HG03280 (cell line): Measurements from ENCODE around the gene SLC2A3.
"Not testable (repeated sequence)": the region's sequence is repeated elsewhere in the genome, so short reads cannot be mapped to it uniquely, and the experiment has no call there.

Experiments
- ATAC-seq: cut with Tn5 transposase; IDR thresholded peaks from one replicate; pipeline ENCODE4 v1.9.1; 2021; ENCODE audit warnings: mild to moderate bottlenecking, moderate library complexity; ENCODE audit not compliant: unreplicated experiment

The SLC2A3 gene

DNA sequence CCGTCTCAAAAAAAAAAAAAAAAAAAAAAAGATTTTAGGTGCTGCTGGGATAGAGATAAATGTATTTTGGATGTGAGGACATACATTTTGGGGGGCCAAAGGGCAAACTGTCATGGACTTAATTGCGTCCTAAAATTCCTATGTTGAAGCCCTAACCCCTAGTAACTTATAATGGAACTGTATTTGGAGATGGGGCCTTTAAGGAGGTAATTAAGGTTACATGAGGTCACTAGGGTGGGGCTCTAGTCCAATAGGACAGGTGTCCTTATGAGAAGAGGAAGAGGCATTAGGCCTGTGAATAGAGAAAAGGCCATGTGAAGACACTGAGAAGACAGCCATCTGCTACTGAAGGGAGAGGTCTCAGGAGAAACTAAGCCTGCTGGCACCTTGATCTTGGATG, 17.9 kb upstream of the SLC2A3 start:
- not testable (repeated sequence) for ATAC-seq

DNA sequence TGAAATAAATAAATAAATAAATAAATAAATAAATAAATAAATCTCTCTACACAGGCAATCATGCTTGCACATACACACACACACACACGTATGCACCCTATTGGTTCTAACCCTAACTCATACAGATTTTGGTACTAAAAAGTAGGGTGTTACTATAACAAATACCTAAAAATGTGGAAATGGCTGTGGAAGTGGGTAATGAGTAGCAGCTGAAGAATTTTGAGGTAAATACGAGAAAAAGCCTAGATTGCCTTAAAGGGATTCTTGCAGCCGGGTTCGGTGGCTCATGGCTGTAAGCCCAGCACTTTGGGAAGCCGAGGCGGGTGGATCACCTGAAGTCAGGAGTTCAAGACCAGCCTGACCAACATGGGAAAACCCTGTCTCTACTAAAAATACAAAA, 15.7 kb upstream of the SLC2A3 start:
- no peak for ATAC-seq

DNA sequence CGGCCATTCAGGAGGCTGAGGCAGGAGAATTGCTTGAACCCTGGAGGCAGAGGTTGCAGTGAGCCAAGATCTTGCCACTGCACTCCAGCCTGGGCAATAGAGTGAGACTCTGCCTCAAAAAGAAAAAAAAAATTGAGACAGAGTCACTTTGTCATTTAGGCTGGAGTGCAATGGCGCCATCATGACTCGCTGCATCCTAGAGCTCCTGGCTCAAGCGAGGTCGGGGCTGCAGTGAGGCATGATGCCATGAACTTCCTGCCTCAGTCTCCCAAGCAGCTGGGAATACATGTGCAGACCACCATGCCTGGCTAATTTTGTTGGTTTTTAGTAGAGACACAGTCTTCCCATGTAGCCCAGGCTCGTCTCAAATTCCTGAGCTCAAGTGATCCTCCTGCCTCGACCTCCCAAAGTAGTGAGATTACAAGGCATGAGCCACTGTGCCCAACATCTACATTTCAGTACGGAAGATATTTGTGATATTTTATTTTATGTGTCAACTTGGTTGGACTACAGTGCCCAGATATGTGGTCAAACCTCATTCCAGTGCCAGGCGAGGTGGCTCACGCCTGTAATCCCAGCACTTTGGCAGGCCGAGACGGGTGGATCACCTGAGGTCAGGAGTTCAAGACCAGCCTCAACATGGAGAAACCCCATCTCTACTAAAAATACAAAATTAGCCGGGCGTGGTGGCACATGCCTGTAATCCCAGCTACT, 14.4 kb upstream of the SLC2A3 start:
- ATAC-seq: not testable (repeated sequence)

DNA sequence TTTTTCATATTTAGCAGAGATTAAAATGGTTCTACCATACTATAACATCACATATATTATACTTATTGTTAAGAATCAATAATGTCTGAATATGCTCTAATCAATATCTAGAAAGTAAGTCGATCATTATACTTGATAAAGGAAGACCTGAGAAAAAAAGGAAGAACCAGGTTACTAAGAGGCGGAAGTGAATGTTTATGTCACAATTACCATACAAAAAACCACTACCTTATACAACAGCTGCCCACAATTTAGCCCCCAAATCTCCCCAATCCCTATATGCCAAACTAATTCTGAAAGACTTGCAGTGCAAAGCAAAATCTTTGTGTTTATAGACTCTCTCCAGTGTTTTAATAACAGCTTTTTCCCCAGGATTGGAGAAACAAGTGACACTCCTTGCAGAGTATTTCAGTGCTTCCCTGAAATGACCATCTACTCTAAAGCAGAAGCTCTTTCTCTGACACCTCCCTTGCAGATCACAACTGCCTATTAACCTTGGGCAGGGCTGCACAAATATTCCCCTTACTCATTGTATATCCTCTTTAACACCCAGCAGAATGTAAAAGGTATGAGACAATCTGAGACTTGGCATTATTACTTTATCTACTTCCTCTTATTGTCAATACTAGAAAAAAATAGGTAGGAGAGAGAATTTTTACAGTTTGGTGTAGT, 12.7 kb upstream of the SLC2A3 start:
- ATAC-seq: no peak

DNA sequence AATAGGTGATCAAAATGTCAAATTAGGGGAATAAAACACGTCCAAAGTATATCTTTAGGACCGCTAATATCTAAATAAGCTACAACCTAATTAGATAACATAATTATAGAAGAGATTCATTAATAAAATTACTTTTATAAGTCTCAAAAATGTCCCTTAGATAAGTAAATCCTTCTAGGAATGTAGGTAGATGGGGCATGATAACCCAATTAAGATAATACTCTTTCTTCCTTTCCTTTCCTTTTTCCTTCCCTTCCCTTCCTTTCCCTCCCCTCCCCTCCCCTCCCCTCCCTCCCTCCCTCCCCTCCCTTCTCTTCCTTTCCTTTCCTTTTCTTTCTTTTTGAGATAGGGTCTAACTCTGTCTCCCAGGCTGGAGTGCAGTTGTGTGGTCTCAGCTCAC, 11.0 kb upstream of the SLC2A3 start:
- ATAC-seq: no peak

DNA sequence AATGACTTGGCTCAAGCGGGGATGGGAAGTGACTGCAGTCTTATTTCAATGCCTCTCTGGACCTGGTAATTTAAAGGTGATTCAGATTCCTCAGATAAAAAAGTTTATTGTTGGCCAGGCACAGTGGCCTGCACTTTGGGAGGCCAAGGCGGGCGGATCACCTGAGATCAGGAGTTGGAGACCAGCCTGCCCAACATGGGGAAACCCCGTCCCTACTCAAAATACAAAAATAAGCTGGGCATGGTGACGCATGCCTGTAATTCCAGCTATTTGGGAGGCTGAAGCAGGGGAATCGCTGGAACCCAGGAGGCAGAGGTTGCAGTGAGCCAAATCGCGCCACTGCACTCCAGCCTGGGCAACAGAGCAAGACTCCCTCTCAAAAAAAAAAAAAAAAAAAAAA, 8.8 kb upstream of the SLC2A3 start:
- ATAC-seq: not testable (repeated sequence)

DNA sequence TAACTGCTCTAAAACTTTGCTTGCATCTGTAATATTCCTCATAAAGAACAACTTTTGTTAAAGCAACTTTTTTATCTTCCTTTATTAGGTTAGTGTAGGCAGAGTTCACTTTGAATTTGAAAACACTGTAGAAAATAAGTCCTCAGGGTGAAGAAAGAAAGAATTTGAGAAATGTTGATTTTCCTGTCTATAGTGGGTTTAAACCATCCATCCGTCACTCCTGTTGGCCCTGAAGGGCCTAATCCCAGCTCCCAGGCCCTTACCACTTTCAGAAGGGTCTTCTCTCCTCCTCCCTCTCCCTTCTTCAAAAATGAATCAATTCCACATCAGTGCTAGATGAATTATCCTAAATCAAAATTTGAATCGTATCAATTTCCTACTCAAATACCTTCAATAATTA, 4.9 kb upstream of the SLC2A3 start:
- ATAC-seq: no peak

DNA sequence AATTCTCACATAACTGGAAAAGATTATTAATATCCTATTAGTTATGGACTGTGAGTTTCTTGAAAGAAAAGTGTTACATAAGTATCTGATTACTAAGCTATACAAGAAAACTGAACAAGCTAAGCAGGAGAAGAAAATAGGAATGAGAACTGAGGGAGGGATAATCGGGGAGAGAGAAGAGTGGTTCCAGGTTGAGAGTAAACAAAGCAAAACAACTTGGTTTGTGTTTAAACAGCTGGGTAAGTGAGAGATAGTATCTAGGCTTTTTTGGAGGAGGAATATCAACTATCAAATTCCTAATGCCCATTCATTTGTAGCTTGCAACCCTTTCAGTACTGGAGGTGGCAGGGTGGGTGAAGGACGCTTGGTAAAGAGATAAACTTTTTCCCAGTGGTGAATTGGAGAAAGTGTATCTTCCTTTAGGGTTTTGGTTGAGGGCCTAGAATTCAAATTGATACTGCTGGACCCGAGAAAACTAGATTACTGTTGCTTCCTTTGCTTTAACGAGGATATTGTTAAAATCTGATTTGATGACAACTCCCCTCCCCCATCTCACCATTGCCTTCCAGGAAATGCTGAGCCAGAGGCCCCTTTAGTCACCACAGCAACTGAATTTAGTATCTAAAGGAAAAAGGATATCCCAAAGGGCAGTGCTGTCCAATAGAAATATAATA, 2.0 kb upstream of the SLC2A3 start:
- no peak for ATAC-seq

DNA sequence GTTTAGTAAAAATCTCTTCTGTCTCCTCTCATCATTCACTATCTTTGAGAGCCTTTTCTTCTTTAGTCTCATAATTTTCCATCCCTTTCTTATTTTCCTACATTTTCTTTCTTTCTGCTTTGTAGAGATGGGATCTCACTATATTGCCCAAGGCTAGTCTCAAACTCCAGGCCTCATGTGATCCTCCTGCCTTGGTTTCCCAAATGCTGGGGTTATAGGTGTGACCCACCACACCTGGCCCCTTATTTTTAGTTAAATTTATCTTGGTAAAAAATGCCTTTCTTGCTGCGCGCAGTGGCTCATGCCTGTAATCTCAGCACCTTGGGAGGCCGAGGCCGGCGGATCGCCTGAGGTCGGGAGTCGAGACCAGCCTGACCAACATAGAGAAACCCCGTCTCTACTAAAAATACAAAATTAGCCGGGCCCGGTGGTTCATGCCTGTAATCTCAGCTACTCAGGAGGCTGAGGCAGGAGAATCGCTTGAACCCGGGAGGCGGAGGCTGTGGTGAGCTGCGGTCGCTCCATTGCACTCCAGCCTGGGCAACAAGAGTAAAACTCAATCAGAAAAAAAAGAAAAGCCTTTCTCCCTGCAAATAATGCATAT, 996 bp downstream of the SLC2A3 start:
- no peak for ATAC-seq

DNA sequence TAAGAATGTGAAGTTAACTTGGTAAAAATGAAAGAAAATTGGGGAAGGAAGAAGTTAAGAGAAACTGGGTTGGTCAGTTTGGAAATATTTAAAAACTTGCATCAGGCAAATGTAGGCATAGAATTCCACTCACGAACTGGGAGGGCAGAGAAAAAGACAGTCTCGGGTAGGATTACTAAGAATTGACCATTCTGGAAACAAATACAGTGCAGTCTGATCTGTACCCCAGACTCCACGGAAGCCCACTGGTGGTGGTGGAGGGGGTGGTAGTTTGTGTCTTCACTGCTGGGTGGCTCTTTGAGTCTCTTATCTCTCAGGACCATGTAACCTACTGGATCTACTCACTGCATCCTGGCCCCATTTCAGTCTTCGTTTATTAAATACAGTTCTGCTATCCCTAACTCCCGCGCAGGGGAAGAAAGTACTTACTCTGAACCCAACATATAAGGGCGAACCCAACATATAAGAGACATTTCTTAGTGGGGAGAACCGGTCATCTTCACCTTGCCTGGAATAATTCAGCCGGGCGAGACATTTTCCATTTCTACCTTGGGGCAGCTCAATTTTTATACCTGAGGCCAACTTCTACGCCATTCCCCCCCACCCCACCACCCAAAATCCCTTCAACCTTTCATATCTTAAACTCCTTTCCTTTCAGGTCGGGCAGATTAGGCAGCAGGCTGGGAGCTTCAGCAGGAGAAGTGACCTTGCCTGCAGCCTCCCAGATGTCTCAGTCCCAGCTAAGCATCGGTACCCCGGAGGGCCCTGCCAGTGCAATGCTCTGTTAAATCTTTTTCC, 1.7 kb downstream of the SLC2A3 start:
- no peak for ATAC-seq

DNA sequence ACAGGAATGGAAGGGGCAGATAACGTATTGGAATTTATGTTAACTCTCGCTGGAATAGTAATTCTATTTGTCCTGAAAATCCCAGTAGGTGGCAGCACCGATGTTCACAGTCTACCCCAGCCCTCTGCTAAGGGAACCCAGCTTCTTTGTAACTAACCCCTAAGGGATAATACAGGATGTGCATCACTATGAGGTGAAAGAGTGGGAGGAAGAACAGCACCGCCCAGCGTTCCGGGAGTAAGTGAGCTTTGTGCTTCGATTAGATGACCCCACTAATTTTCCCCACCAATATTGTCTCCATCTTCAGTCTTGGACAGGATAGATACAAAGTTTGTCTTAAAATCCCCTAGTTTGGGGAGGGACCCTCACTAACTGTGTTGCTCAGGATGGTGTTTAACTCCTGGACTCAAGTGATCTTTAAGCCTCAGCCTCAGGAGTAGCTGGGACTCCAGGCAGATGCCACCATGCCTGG, 2.7 kb downstream of the SLC2A3 start:
- peak; percentile 79 for ATAC-seq

DNA sequence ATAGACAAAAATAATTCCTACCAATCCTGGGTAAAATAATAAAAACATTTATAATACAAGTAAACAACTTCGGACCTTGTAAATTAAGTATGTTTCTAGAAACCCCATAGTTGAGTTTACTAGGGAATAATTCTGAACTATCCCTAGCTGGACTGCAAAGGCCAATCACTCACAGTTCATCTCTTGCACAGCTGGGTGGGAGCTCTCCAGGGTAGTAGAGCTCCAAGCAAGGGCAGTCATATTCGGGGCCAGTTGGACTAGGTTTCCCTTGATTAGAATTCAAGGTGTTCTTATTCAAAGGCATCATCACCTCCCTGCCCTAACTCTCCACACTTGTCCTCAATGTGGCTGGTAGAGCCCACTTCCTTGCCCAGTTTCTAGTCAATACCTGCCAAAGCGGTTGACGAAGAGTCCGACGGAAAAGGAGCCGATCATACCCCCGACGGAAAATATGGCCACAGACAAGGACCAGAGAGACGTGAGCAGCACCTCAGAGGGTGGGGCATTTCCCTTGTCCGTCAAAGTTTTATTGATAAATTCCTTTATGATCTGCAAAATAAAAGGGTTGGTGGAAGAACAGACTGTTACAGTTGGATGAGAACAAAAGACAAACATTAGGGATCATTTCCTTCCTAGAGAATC, 3.3 kb downstream of the SLC2A3 start:
- not testable (repeated sequence) for ATAC-seq

DNA sequence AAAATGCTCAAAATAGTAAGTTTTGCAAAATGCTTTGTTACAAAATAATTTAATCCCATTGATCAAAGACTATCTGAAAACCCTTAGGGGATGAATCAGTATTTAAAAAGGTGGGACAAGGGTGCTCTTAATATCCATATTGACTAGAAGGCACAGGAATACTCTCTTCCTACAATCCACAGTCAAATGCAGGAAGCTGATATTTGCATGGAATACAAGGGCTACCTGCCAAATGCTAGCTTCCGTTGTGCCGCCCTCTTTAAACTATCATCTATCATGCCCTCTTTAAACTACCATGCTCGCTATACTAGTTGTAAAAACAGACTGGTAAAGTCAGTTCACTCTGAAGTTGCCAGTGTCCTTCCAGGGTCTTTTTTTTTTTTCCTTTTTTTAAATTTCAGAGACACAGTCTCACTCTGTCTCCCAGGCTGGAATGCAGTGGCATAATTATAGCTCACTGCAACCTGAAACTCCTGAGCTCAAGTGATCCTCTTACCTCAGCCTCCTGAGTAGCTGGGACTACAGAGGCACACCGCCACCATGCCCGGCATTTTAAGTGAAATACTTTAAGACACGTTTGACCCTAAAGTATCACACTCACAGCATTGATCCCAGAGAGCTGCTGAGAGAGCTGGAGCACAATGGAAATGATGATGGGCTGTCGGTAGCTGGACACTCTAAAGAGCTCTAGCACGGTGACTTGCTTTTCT, 6.7 kb downstream of the SLC2A3 start:
- no peak for ATAC-seq

DNA sequence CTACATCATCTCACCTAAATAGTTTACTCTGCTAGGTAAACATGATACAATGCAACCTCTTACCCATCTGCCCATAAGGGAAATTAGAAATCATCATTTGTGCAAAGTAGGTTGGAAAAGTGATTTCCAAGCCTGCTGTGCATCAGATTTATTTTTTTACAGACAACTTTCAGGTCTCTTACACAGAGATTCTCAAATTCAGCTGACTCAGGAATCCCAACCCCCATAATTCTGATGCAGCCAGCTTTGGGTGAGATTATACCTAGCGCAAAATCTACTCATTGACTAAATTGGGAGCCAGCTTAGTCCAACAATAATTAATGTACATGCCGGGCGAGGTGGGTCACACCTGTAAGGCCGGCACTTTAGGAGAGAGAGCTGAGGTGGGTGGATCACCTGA, 8.5 kb downstream of the SLC2A3 start:
- no peak for ATAC-seq

DNA sequence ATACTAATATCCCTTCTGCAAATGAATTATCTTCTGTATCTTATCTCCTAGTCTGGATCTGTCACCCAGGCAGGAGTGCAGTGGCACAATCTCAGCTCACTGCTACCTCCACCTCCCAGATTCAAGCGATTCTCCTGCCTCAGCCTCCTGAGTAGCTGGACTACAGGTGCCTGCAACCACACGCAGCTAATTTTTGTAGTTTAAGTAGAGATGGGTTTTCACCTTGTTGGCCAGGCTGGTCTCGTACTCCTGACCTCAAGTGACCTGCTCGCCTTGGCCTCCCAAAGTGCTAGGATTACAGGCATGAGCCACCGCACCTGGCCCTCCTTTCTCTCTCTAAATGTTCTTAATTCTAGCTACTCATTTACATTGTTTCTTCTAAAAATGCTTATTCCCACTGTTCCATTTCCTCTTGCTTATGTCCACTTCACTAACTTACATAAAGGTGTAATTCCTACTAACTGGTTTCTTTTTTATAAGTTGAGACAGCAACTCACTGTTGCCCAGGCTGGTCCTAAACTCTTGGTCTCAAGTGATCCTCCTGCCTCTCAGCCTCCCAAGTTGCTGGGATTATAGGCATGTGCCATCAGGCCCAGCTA, 9.8 kb downstream of the SLC2A3 start:
- ATAC-seq: not testable (repeated sequence)

DNA sequence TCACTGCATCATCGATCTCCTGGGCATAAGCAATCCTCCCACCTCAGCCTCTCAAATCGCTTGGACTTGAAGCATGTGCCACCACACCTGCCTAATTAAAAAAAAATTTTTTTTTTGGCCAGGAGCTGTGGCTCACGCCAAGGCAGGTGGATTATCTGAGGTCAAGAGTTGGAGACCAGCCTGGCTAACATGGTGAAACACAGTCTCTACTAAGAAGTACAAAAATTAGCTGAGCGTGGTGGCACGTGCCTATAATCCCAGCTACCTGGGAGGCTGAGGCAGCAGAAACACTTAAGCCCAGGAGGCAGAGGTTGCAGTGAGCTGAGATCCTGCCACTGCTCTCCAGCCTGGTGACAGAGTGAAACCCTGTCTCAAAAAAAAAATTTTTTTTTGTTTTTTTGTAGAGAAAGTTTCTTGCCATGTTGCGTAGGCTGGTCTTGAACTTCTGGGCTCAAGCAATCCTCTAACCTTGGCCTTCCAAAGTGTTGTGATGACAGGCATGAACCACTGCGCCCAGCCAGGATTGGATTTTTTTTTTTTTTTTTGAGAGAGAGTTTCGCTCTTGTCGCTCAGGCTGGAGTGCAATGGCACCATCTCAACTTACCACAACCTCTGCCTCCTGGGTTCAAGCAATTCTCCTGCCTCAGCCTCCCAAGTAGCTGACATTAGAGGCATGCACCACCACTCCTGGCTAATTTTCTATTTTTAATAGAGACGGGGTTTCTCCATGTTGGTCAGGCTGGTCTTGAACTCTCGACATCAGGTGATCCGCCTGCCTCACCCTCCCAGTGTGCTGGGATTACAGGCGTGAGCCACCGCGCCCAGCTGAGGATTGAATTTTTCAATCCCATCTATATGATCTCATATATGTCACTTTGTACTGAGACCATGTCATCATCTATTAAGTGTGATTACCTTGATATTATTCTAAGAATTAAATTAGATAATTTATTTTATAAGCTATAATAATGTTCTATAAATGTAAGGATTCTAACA, 12.4 kb downstream of the SLC2A3 start:
- no peak for ATAC-seq

DNA sequence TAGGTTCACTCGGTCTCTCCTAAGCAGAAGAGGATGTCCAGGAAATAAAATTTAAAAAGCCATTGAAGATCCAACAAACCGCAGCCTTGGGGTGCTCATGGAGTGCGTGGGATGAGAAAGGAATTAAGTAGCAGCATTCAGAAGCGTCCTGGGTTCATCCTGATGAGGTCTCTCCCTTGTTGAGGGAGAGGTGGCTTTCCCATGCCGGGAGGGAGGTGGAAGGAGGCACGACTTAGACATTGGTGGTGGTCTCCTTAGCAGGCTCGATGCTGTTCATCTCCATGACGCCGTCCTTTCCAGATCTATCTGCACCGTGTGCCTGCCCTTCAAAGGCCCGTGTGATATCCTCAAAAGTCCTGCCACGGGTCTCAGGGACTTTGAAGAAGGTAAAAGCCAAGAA, 14.8 kb downstream of the SLC2A3 start:
- not testable (repeated sequence) for ATAC-seq

DNA sequence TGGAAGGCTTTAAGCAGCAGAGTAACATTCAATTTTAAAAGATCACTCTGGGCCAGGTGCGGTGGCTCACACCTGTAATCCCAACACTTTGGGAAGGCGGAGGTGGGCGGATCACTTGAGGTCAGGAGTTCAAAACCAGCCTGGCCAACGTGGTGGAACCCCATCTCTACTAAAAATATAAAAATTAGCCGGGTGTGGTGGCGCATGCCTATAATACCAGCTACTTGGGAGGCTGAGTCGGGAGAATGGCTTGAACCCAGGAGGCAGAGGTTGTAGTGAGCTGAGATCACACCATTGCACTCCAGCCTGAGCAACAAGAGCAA, 17.8 kb downstream of the SLC2A3 start:
- not testable (repeated sequence) for ATAC-seq
